CD14-positive monocyte (primary cell): ENCODE data around the gene PRR20D. TPM values are rescaled to one million over a fixed set of nuclear protein-coding genes. Genes with fewer than 3 reads are reported as not detected.
"Not testable (repeated sequence)": the region's sequence is repeated elsewhere in the genome, so short reads cannot be mapped to it uniquely, and the experiment has no call there.

ENCODE experiments used
- DNase-seq, 3 donors: peaks; one replicate each; pipeline ENCODE4 v3.0.0-alpha.2; 2011 to 2022
- H2AFZ ChIP-seq: 2 replicates; pipeline ENCODE4 v1.6.0; 2012; ENCODE audit warnings: mild to moderate bottlenecking, low read depth, low read length, inconsistent platforms; ENCODE audit not compliant: insufficient read depth, poor library complexity, severe bottlenecking
- H3K27ac ChIP-seq, 2 donors: 1 replicate in 1 of 2; 2 replicates in 1 of 2; pipeline ENCODE4 v1.5.1; 2012 to 2013; ENCODE audit warnings: low read length in 2 of 2, control low read depth in 1 of 2, inconsistent platforms in 1 of 2, low read depth in 1 of 2, mild to moderate bottlenecking in 1 of 2
- H3K27me3 ChIP-seq, 2 donors: one replicate each; pipeline versions ENCODE4 v1.6.0 to v1.6.1; 2011 to 2013; ENCODE audit warnings: low read length in 2 of 2; ENCODE audit not compliant: control insufficient read depth in 2 of 2, insufficient read depth in 2 of 2
- H3K36me3 ChIP-seq, 2 donors: replicated peaks in 1 of 2; 1 replicate in 1 of 2; 2 replicates in 1 of 2; pipeline versions ENCODE4 v1.5.1 to v1.6.1; 2012 to 2013; ENCODE audit warnings: low read length in 2 of 2, control low read depth in 1 of 2, inconsistent platforms in 1 of 2, mild to moderate bottlenecking in 1 of 2; ENCODE audit not compliant: insufficient read depth in 2 of 2, control insufficient read depth in 1 of 2
- H3K4me1 ChIP-seq, 2 donors: 1 replicate in 1 of 2; 2 replicates in 1 of 2; pipeline versions ENCODE4 v1.5.1 to v1.6.1; 2012 to 2013; ENCODE audit warnings: low read length in 2 of 2, control low read depth in 1 of 2, inconsistent platforms in 1 of 2, mild to moderate bottlenecking in 1 of 2, moderate library complexity in 1 of 2; ENCODE audit not compliant: insufficient read depth in 2 of 2, control insufficient read depth in 1 of 2
- H3K4me2 ChIP-seq: replicated peaks from 2 replicates; pipeline ENCODE3; 2012; ENCODE audit warnings: low read length, moderate library complexity, mild to moderate bottlenecking; ENCODE audit not compliant: poor library complexity, severe bottlenecking; ENCODE audit errors: extremely low read depth
- H3K4me3 ChIP-seq, 3 experiments: fragments of 200-600 bp in 1 of 3; sonication (generic) in 1 of 3; replicated peaks in 1 of 3; 1 replicate in 2 of 3; 2 replicates in 1 of 3; pipeline ENCODE4 v1.5.1; 2011 to 2013; ENCODE audit warnings: low read length in 3 of 3, mild to moderate bottlenecking in 3 of 3, control low read depth in 2 of 3, low read depth in 2 of 3, inconsistent platforms in 1 of 3, moderate library complexity in 1 of 3
- H3K79me2 ChIP-seq: 2 replicates; pipeline ENCODE4 v1.6.0; 2012; ENCODE audit warnings: mild to moderate bottlenecking, control low read depth, inconsistent platforms, low read length, moderate library complexity; ENCODE audit not compliant: insufficient read depth
- H3K9ac ChIP-seq: 2 replicates; pipeline ENCODE4 v1.6.0; 2017; ENCODE audit warnings: low read length, mild to moderate bottlenecking; ENCODE audit not compliant: insufficient read depth, poor library complexity, severe bottlenecking
- H3K9me3 ChIP-seq, 2 donors: replicated peaks in 1 of 2; 1 replicate in 1 of 2; 2 replicates in 1 of 2; pipeline versions ENCODE4 v1.5.1 to v1.6.1; 2012 to 2013; ENCODE audit warnings: low read length in 2 of 2, control low read depth in 1 of 2; ENCODE audit not compliant: control insufficient read depth in 1 of 2, insufficient read depth in 1 of 2
- H4K20me1 ChIP-seq: 2 replicates; pipeline ENCODE4 v1.6.0; 2012; ENCODE audit warnings: mild to moderate bottlenecking, low read length, control low read depth, moderate library complexity; ENCODE audit not compliant: insufficient read depth
- H3K27ac Mint-ChIP-seq, 7 donors: one replicate each; pipeline ENCODE4 v1.8.0; 2020; ENCODE audit warnings: mild to moderate bottlenecking in 7 of 7, mixed read lengths in 7 of 7, moderate library complexity in 6 of 7, inconsistent platforms in 2 of 7
- H3K27me3 Mint-ChIP-seq, 3 donors: one replicate each; pipeline ENCODE4 v1.8.0; 2021 to 2022; ENCODE audit warnings: low read depth in 3 of 3, mild to moderate bottlenecking in 3 of 3, mixed read lengths in 3 of 3, moderate library complexity in 3 of 3, inconsistent platforms in 1 of 3
- H3K36me3 Mint-ChIP-seq, 2 donors: one replicate each; pipeline ENCODE4 v1.8.0; 2020; ENCODE audit warnings: mixed read lengths in 2 of 2, inconsistent platforms in 1 of 2, mild to moderate bottlenecking in 1 of 2
- H3K4me1 Mint-ChIP-seq: one replicate; pipeline ENCODE4 v1.8.0; 2020; ENCODE audit warnings: mild to moderate bottlenecking, mixed read lengths
- H3K4me3 Mint-ChIP-seq, 2 donors: one replicate each; pipeline ENCODE4 v1.8.0; 2020; ENCODE audit warnings: mild to moderate bottlenecking in 2 of 2, mixed read lengths in 2 of 2, moderate library complexity in 1 of 2
- H3K9me3 Mint-ChIP-seq, 7 donors: one replicate each; pipeline ENCODE4 v1.8.0; 2020 to 2022; ENCODE audit warnings: mixed read lengths in 7 of 7, mild to moderate bottlenecking in 6 of 7, moderate library complexity in 6 of 7, inconsistent platforms in 2 of 7
- CTCF ChIP-seq: fragments of 200-600 bp; IDR thresholded peaks from one replicate; pipeline ENCODE4 v1.8.0; 2022; ENCODE audit warnings: antibody characterized with exemption, mild to moderate bottlenecking
- WGBS: methylation state at CpG from one replicate; pipeline ENCODE4 v1.1.5; 2013; ENCODE audit warnings: missing lambda C conversion rate; ENCODE audit not compliant: insufficient coverage; 5-methylcytosine and 5-hydroxymethylcytosine counted together
- intact Hi-C, 2 donors: fragments of 100-400 bp; cut with micrococcal nuclease; formaldehyde crosslinking; loops; one replicate each; pipeline versions ENCODE4 v1.15.0 to v1.15.1; 2023
- polyA plus RNA-seq, 3 donors: library from polyadenylated mRNA; depleted of rRNA in 1 of 3; unstranded in 2 of 3; stranded (reverse) in 1 of 3; fragments of 300-500 nt in 2 of 3; fragments of >200 nt in 1 of 3; fragmentation: Illumina TruSeq in 2 of 3; gene quantifications; 1 replicate in 2 of 3; 2 replicates in 1 of 3; pipeline ENCODE4 v1.2.3, GENCODE V29; 2012 to 2021

Gene PRR20D
- polyA plus RNA-seq, 3 donors: not detected

DNA sequence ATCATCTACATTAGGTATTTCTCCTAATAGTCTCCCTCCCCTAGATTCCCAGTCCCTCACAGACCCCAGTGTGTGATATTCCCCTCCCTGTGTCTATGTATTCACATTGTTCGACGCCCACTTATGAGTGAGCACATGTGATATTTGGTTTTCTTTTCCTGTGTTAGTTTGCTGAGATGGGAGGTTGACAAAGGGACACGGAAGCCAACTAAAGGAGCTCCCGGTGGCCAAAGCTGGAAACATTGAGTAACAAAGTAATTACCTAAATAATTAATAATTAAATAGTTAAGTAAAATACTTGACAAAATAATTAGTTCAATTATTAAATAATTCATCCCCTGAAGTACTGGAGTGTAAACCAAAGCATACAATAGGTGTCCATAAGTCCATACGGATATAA is 21.4 kb upstream of the PRR20D start:
- Histone ChIP-seq H3K9ac (no peak overlapping the region), H3K4me2 (no peak overlapping the region), H3K27ac (no peak overlapping the region), H3K79me2 (no peaks in the 10 kb centered on the region), H4K20me1 (no peaks in the 10 kb centered on the region), H3K36me3 (no peaks in the 10 kb centered on the region), H3K27me3 (no peaks in the 10 kb centered on the region), H3K4me3 (no peak overlapping the region), H3K9me3 (peaks cover 5 to 8% of the 10 kb centered on the region in 2 donors), H2AFZ (no peak overlapping the region), H3K4me1 (no peaks in the 10 kb centered on the region)
- H3K4me1 Mint-ChIP-seq: no peaks in the 10 kb centered on the region
- intact Hi-C loops: no loop called here
- H3K27me3 Mint-ChIP-seq: no peaks in the 10 kb centered on the region
- H3K27ac Mint-ChIP-seq: no peak overlapping the region
- H3K36me3 Mint-ChIP-seq: no peaks in the 10 kb centered on the region
- no peak overlapping the region for H3K4me3 Mint-ChIP-seq
- no peak for DNase-seq
- TF ChIP-seq CTCF: no peak
- peaks cover 0 to 8% (median 3%) of the 10 kb centered on the region in 7 donors for H3K9me3 Mint-ChIP-seq
- no CpG with 5 or more reads among the region's 5 CpGs for WGBS

DNA sequence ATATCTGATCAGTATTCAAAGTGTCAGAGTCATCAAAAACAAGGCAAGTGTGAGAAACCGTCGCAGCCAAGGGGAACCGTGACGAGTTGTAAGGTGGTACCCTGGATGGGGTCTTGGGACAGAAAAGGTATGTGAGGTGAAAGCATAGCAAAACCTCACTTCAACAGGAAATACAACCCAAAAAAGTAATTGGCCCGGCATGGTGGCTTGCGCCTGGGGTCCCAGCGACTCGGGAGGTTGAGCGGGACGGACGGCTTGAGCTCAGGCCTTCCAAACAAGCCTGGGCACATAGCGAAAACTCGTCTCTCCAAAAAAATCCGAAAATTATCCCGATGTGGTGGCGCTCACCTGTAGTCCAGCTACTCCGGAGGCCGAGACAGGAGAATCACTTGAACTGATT is 20.7 kb upstream of the PRR20D start:
- DNase-seq, H3K27me3 Mint-ChIP-seq, H3K36me3 ChIP-seq, H3K4me3 Mint-ChIP-seq, H3K4me3 ChIP-seq, H3K79me2 ChIP-seq, H3K9me3 ChIP-seq, H3K9me3 Mint-ChIP-seq, H3K27ac Mint-ChIP-seq, H3K27me3 ChIP-seq, intact Hi-C loops, H3K27ac ChIP-seq, H3K9ac ChIP-seq, H2AFZ ChIP-seq, H3K36me3 Mint-ChIP-seq, H3K4me2 ChIP-seq, H3K4me1 ChIP-seq, H3K4me1 Mint-ChIP-seq, H4K20me1 ChIP-seq: not testable (repeated sequence)
- no CpG with 5 or more reads among the region's 18 CpGs for WGBS

DNA sequence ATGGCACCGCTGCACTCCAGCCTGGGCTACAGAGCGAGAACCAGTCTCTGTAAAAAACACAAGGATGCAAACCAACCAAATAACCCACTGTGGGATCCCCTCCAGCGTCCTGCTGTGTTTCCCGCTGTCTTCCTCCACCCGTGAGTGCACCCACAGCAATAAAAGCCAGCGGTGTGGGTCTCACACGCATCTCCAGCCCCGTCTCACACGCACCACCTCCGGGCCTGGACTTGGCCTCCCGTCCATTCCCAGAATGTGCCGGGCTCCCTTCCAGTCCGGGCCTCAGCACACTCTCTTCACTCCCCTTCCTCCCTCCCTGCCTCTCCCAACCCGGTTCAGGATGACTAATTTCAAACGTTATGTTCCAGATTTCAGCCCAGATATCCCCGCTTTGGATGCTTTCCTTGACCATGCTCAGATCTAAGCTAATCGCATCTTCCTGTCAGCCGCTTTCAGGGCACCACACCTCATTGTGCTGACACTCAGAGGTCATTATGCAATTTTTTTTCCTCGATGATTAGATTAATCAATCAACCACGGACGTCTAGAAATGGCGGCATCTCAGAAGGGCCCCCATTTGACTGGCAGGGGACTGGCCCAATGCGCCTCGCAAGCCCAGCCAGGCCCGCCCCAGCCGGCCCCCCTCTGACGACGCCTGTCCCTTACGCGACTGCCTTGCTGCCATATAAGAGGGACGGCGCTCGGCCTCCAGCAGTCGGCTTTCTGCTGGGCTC is 20.0 kb upstream of the PRR20D start, which contains the start of gene PRR20A:
Gene PRR20A, plus strand, starts transcription at position 684 of the 734 bp plus-strand sequence. CDS start 387 bp downstream, outside the sequence.
- H3K36me3 ChIP-seq, intact Hi-C loops, H3K27ac Mint-ChIP-seq, H3K36me3 Mint-ChIP-seq, H3K4me1 Mint-ChIP-seq, H4K20me1 ChIP-seq, DNase-seq, H3K27me3 Mint-ChIP-seq, H3K9ac ChIP-seq, H2AFZ ChIP-seq, H3K4me1 ChIP-seq, H3K4me2 ChIP-seq, H3K79me2 ChIP-seq, H3K4me3 ChIP-seq, H3K27ac ChIP-seq, H3K9me3 ChIP-seq, H3K27me3 ChIP-seq, H3K9me3 Mint-ChIP-seq, H3K4me3 Mint-ChIP-seq: not testable (repeated sequence)
- WGBS: 97% methylated on average over 9 of the region's 34 CpGs

DNA sequence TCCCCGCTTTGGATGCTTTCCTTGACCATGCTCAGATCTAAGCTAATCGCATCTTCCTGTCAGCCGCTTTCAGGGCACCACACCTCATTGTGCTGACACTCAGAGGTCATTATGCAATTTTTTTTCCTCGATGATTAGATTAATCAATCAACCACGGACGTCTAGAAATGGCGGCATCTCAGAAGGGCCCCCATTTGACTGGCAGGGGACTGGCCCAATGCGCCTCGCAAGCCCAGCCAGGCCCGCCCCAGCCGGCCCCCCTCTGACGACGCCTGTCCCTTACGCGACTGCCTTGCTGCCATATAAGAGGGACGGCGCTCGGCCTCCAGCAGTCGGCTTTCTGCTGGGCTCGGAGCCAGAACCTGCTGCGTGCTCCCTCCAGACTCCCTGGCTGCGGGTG is 13.2 kb upstream of the PRR20D start, which contains the start of gene PRR20B:
Gene PRR20B, plus strand, starts transcription at position 301 of the 400 bp plus-strand sequence. CDS start 387 bp downstream, outside the sequence.
- H4K20me1 ChIP-seq, H3K27me3 Mint-ChIP-seq, H3K9ac ChIP-seq, H3K4me1 Mint-ChIP-seq, H3K4me3 ChIP-seq, H2AFZ ChIP-seq, H3K27me3 ChIP-seq, H3K79me2 ChIP-seq, H3K9me3 ChIP-seq, H3K27ac Mint-ChIP-seq, H3K36me3 Mint-ChIP-seq, H3K4me3 Mint-ChIP-seq, DNase-seq, H3K27ac ChIP-seq, H3K36me3 ChIP-seq, H3K4me1 ChIP-seq, H3K9me3 Mint-ChIP-seq, intact Hi-C loops, H3K4me2 ChIP-seq: not testable (repeated sequence)
- WGBS: no CpG with 5 or more reads among the region's 22 CpGs
